HCT116 (cell line): ENCODE measurements around the gene ZNF536. TPM values are rescaled to one million over a fixed set of nuclear protein-coding genes. Genes with fewer than 3 reads are reported as not detected.

ENCODE experiments used
- ATAC-seq: fragments of 200-7000 bp; cut with Tn5 transposase; 2 replicates; pipeline ENCODE4 v1.9.1; 2020; ENCODE audit warnings: mild to moderate bottlenecking, moderate library complexity
- BruUV-seq: library from RNA; stranded (reverse); fragments of 400-500 nt; replicated peaks from 2 replicates; lab custom pipeline; 2021; lab: Mats Ljungman, UMichigan
- CTCF ChIA-PET: fragments of 300-600 bp; sonication (Branson Sonifier 250); formaldehyde crosslinking; loops from one replicate; lab custom pipeline; 2021; ENCODE audit warnings: antibody characterized with exemption; lab: Charles Lee
- POLR2A ChIA-PET: fragments of 300-600, 350-600 bp; sonication (Branson Sonifier 250); formaldehyde crosslinking; loops from one replicate; lab custom pipeline; 2021; ENCODE audit warnings: antibody characterized with exemption; lab: Charles Lee
- RAD21 ChIA-PET, 2 experiments: fragments of 300-600 bp; sonication (Branson Sonifier 250); formaldehyde crosslinking; loops; one replicate each; lab custom pipeline; 2023; ENCODE audit warnings: low total read pairs in 2 of 2; ENCODE audit not compliant: uncharacterized antibody in 2 of 2, unreplicated experiment in 2 of 2, low non-redundant PET in 1 of 2; lab: Charles Lee
- DNase-seq: peaks from one replicate; pipeline ENCODE4 v3.0.0-alpha.2; 2010; ENCODE audit warnings: low read depth, low spot score
- H2AFZ ChIP-seq: fragments of 200-600 bp; shearing (Covaris generic), sonication (generic); 2 replicates; pipeline ENCODE4 v1.6.1; 2017; ENCODE audit warnings: low read depth, mixed run types, mixed read lengths, antibody characterized with exemption, low read length; ENCODE audit not compliant: poor library complexity, severe bottlenecking
- H3K27ac ChIP-seq: 2 replicates; pipeline ENCODE4 v1.5.1; 2012; ENCODE audit warnings: low read depth, low read length
- H3K27me3 ChIP-seq: fragments of 200-600 bp; sonication (generic); 2 replicates; pipeline ENCODE4 v1.6.1; 2016; ENCODE audit warnings: mixed run types, low read length, mixed read lengths; ENCODE audit not compliant: insufficient read depth
- H3K36me3 ChIP-seq, 2 experiments: fragments of 200-500 bp in 1 of 2; fragments of 200-600 bp in 1 of 2; sonication (Bioruptor generic) in 1 of 2; sonication (generic) in 1 of 2; 2 replicates each; pipeline versions ENCODE4 v1.5.1 to v1.6.1; 2014 to 2016; ENCODE audit warnings: low read length in 2 of 2, inconsistent platforms in 1 of 2, mixed read lengths in 1 of 2, mixed run types in 1 of 2; ENCODE audit not compliant: insufficient read depth in 2 of 2, control insufficient read depth in 1 of 2
- H3K4me1 ChIP-seq, 2 experiments: fragments of 200-600 bp in 1 of 2; sonication (generic) in 1 of 2; 2 replicates each; pipeline versions ENCODE4 v1.5.1 to v1.6.1; 2012 to 2017; ENCODE audit warnings: low read length in 2 of 2, inconsistent platforms in 1 of 2, mild to moderate bottlenecking in 1 of 2, mixed read lengths in 1 of 2, mixed run types in 1 of 2, moderate library complexity in 1 of 2; ENCODE audit not compliant: insufficient read depth in 2 of 2, control insufficient read depth in 1 of 2
- H3K4me2 ChIP-seq: fragments of 200-600 bp; sonication (generic); 2 replicates; pipeline ENCODE4 v1.6.1; 2017; ENCODE audit warnings: mixed run types, low read length, mixed read lengths
- H3K4me3 ChIP-seq, 2 experiments: fragments of 200-600 bp in 1 of 2; sonication (generic) in 1 of 2; replicated peaks in 1 of 2; 2 replicates each; pipeline ENCODE4 v1.5.1; 2011 to 2016; ENCODE audit warnings: low read length in 2 of 2, control low read depth in 1 of 2, low read depth in 1 of 2, mild to moderate bottlenecking in 1 of 2, mixed read lengths in 1 of 2, mixed run types in 1 of 2
- H3K79me2 ChIP-seq: fragments of 200-600 bp; sonication (generic); 2 replicates; pipeline ENCODE4 v1.6.1; 2017; ENCODE audit warnings: mild to moderate bottlenecking, mixed run types, low read length, moderate library complexity, mixed read lengths; ENCODE audit not compliant: insufficient read depth
- H3K9ac ChIP-seq: fragments of 200-600 bp; sonication (generic); 2 replicates; pipeline ENCODE4 v1.6.1; 2016; ENCODE audit warnings: low read length, mixed read lengths
- H3K9me2 ChIP-seq: fragments of 200-600 bp; sonication (generic), shearing (Covaris generic); 2 replicates; pipeline ENCODE4 v1.6.1; 2017; ENCODE audit warnings: mixed run types, mild to moderate bottlenecking, moderate library complexity; ENCODE audit not compliant: insufficient read depth
- H3K9me3 ChIP-seq, 2 experiments: fragments of 200-500 bp in 1 of 2; fragments of 200-600 bp in 1 of 2; sonication (Bioruptor generic) in 1 of 2; sonication (generic) in 1 of 2; 2 replicates each; pipeline ENCODE4 v1.6.1; 2014 to 2017; ENCODE audit warnings: low read length in 2 of 2, mixed read lengths in 2 of 2, inconsistent platforms in 1 of 2, low read depth in 1 of 2, mild to moderate bottlenecking in 1 of 2, mixed run types in 1 of 2, moderate library complexity in 1 of 2; ENCODE audit not compliant: control insufficient read depth in 1 of 2, insufficient read depth in 1 of 2
- H4K20me1 ChIP-seq: fragments of 200-600 bp; sonication (generic), shearing (Covaris generic); 2 replicates; pipeline ENCODE4 v1.6.1; 2017; ENCODE audit warnings: mixed run types, mild to moderate bottlenecking, moderate library complexity; ENCODE audit not compliant: insufficient read depth
- CBX3 ChIP-seq: IDR thresholded peaks from 2 replicates; pipeline ENCODE4 v1.6.1; 2012; ENCODE audit warnings: low read depth
- CEBPB ChIP-seq: IDR thresholded peaks from 2 replicates; pipeline ENCODE4 v1.6.1; 2012; ENCODE audit warnings: low read depth
- EGR1 ChIP-seq: IDR thresholded peaks from 2 replicates; pipeline ENCODE4 v1.6.1; 2012; ENCODE audit warnings: low read depth
- ELF1 ChIP-seq: IDR thresholded peaks from 2 replicates; pipeline ENCODE4 v1.6.1; 2012; ENCODE audit warnings: low read depth, borderline replicate concordance
- JUND ChIP-seq: IDR thresholded peaks from 2 replicates; pipeline ENCODE4 v1.6.1; 2012
- RAD21 ChIP-seq: IDR thresholded peaks from 2 replicates; pipeline ENCODE4 v1.6.1; 2012; ENCODE audit warnings: low read depth, mild to moderate bottlenecking
- SIN3A ChIP-seq: IDR thresholded peaks from 2 replicates; pipeline ENCODE4 v1.6.1; 2012; ENCODE audit warnings: low read depth
- SP1 ChIP-seq: IDR thresholded peaks from 2 replicates; pipeline ENCODE4 v1.6.1; 2012; ENCODE audit warnings: low read depth
- SRF ChIP-seq: IDR thresholded peaks from 2 replicates; pipeline ENCODE4 v1.6.1; 2012; ENCODE audit warnings: low read depth
- TCF7L2 ChIP-seq: IDR thresholded peaks from 2 replicates; pipeline ENCODE4 v1.7.0; 2011; ENCODE audit warnings: borderline replicate concordance, inconsistent platforms; ENCODE audit not compliant: insufficient read depth, insufficient read length; ENCODE audit errors: extremely low read depth
- YY1 ChIP-seq: IDR thresholded peaks from 2 replicates; pipeline ENCODE4 v1.6.1; 2011; ENCODE audit warnings: low read length, low read depth, moderate library complexity, mild to moderate bottlenecking; ENCODE audit not compliant: insufficient replicate concordance; ENCODE audit errors: extremely low read depth
- ZBTB33 ChIP-seq: IDR thresholded peaks from 2 replicates; pipeline ENCODE4 v1.6.1; 2011; ENCODE audit warnings: mild to moderate bottlenecking, low read length, moderate library complexity; ENCODE audit not compliant: insufficient replicate concordance; ENCODE audit errors: extremely low read depth
- ZFX ChIP-seq: fragments of 450-650 bp; IDR thresholded peaks from 2 replicates; pipeline ENCODE4 v1.6.1; 2017
- ZNF274 ChIP-seq: fragments of 200-500 bp; sonication (Bioruptor generic); IDR thresholded peaks from 2 replicates; pipeline ENCODE4 v1.6.1; 2014; ENCODE audit warnings: mild to moderate bottlenecking, low read depth, low read length, inconsistent platforms
- intact Hi-C: fragments of 100-400 bp; cut with micrococcal nuclease; formaldehyde crosslinking; loops from 2 replicates; pipeline ENCODE4 v1.10.0; 2022
- total RNA-seq: library from RNA; stranded (reverse); gene quantifications from one replicate; pipeline ENCODE4 v1.2.1, GENCODE V29; 2021; ENCODE audit not compliant: unreplicated experiment

Gene ZNF536
- total RNA-seq, 1 experiment from 2014 or later = not detected

GRCh38 chr19:30361107-30361447 lies 11.1 kb upstream of the ZNF536 start:
- Histone ChIP-seq H3K79me2 (no peaks in the 10 kb centered on the region), H3K27me3 (peaks cover 26% of the 10 kb centered on the region), H3K4me2 (no peak overlapping the region), H3K4me1 (no peaks in the 10 kb centered on the region), H4K20me1 (no peaks in the 10 kb centered on the region), H3K36me3 (no peaks in the 10 kb centered on the region), H3K27ac (no peak overlapping the region), H3K9me3 (no peaks in the 10 kb centered on the region), H3K4me3 (no peak overlapping the region), H2AFZ (no peak overlapping the region), H3K9me2 (no peaks in the 10 kb centered on the region), H3K9ac (no peak overlapping the region)
- ChIA-PET CTCF (no interaction called here), RAD21 (no interaction called here), POLR2A (no interaction called here)
- intact Hi-C loops = no loop called here
- BruUV-seq = no TSS peak
- ATAC-seq (no peak), DNase-seq (no peak)
- TF ChIP-seq CBX3 (no peak), TCF7L2 (no peak), RAD21 (no peak), EGR1 (no peak)

- ChIA-PET POLR2A (no interaction called here), RAD21 (no interaction called here), CTCF (no interaction called here)
- no peaks in the 10 kb centered on the region for H3K36me3 ChIP-seq
- TF ChIP-seq CBX3 (no peak), CEBPB (no peak), ELF1 (no peak), SP1 (no peak), SIN3A (no peak), SRF (no peak), ZNF274 (no peak), EGR1 (no peak), JUND (no peak), ZFX (no peak), ZBTB33 (no peak), YY1 (no peak), RAD21 (no peak)
- DNase-seq (no peak), ATAC-seq (no peak)
- H3K4me1 ChIP-seq = no peaks in the 10 kb centered on the region
- H3K4me2 ChIP-seq = no peak overlapping the region
- H3K79me2 ChIP-seq = no peaks in the 10 kb centered on the region
- BruUV-seq = no TSS peak
- no peak overlapping the region for H3K9ac ChIP-seq
- H4K20me1 ChIP-seq = no peaks in the 10 kb centered on the region
- no peak overlapping the region for H2AFZ ChIP-seq
- H3K9me2 ChIP-seq = no peaks in the 10 kb centered on the region
- no peaks in the 10 kb centered on the region for H3K9me3 ChIP-seq
- intact Hi-C loops = no loop called here
- H3K4me3 ChIP-seq = no peak overlapping the region
- H3K27me3 ChIP-seq = peaks cover 27% of the 10 kb centered on the region
- no peak overlapping the region for H3K27ac ChIP-seq
Observed at GRCh38 chr19:30361721-30362120, 10.5 kb upstream of the ZNF536 start.
